ENCODE measurements around the gene HTRA2. TPM values are rescaled to one million over a fixed set of nuclear protein-coding genes. Genes with fewer than 3 reads are reported as not detected.

Gene HTRA2
- total and polyA plus RNA-seq, 3 donors from 2014 or later, result 36.5 to 46.8 (median 45.8) TPM

GRCh38 chr2:74566754-74567085 is 37.0 kb downstream of the HTRA2 start:
- DNase-seq, result no peak
- H3K9me3 ChIP-seq, result no peaks in the 10 kb centered on the region
- H3K36me3 ChIP-seq (ENCODE audit: low read depth, missing control alignments), result no peaks in the 10 kb centered on the region
- no peaks in the 10 kb centered on the region for H3K27me3 ChIP-seq
- H3K4me3 ChIP-seq, result no peak overlapping the region
- no peaks in the 10 kb centered on the region for H3K4me1 ChIP-seq
- intact Hi-C loops (cut with DNase I; ENCODE audit: low total_unique reads), result no loop called here
- no peak overlapping the region for H3K27ac ChIP-seq
- TF ChIP-seq CTCF (IDR thresholded peaks at IDR 0.05) (no peak), POLR2A (IDR thresholded peaks at IDR 0.05) (no peak)

- H3K27ac ChIP-seq, result no peak overlapping the region
- DNase-seq, result no peak
- TF ChIP-seq CTCF (IDR thresholded peaks at IDR 0.05) (no peak), POLR2A (IDR thresholded peaks at IDR 0.05) (no peak)
- no peaks in the 10 kb centered on the region for H3K9me3 ChIP-seq
- H3K36me3 ChIP-seq (ENCODE audit: low read depth, missing control alignments), result no peaks in the 10 kb centered on the region
- no peaks in the 10 kb centered on the region for H3K4me1 ChIP-seq
- WGBS, 2 donors, result 85 to 95% methylated on average over 5 of the region's 5 CpGs
- H3K27me3 ChIP-seq, result no peaks in the 10 kb centered on the region
- intact Hi-C loops (cut with DNase I; ENCODE audit: low total_unique reads), result no loop called here
- H3K4me3 ChIP-seq, result no peak overlapping the region
Observed at GRCh38 chr2:74567881-74568280, 38.1 kb downstream of the HTRA2 start.

- WGBS, 2 donors, result 69 to 96% methylated on average over 1 of the region's 1 CpG
- TF ChIP-seq CTCF (IDR thresholded peaks at IDR 0.05), result no peak
- no peak for TF ChIP-seq POLR2A (IDR thresholded peaks at IDR 0.05)
Observed at GRCh38 chr2:74569686-74570085, 40.0 kb downstream of the HTRA2 start.

GRCh38 chr2:74571058-74571457 is 41.3 kb downstream of the HTRA2 start:
- TF ChIP-seq POLR2A (IDR thresholded peaks at IDR 0.05), result no peak
- no peak for TF ChIP-seq CTCF (IDR thresholded peaks at IDR 0.05)
- Histone ChIP-seq H3K27me3 (no peaks in the 10 kb centered on the region), H3K4me3 (no peak overlapping the region), H3K36me3 (ENCODE audit: low read depth, missing control alignments) (no peaks in the 10 kb centered on the region), H3K27ac (no peak overlapping the region), H3K4me1 (no peaks in the 10 kb centered on the region), H3K9me3 (no peaks in the 10 kb centered on the region)
- intact Hi-C loops (cut with DNase I; ENCODE audit: low total_unique reads), result no loop called here
- 84 to 96% methylated on average over 1 of the region's 1 CpG for WGBS, 2 donors
- no peak for DNase-seq

More at GRCh38 chr2:74569686-74570085, 40.0 kb downstream of the HTRA2 start:
- H3K27ac ChIP-seq, result no peak overlapping the region
- H3K36me3 ChIP-seq (ENCODE audit: low read depth, missing control alignments), result no peaks in the 10 kb centered on the region
- no peaks in the 10 kb centered on the region for H3K4me1 ChIP-seq
- intact Hi-C loops (cut with DNase I; ENCODE audit: low total_unique reads), result no loop called here
- H3K4me3 ChIP-seq, result no peak overlapping the region
- DNase-seq, result no peak
- H3K9me3 ChIP-seq, result no peaks in the 10 kb centered on the region
- H3K27me3 ChIP-seq, result no peaks in the 10 kb centered on the region

GRCh38 chr2:74572178-74572925 is 42.6 kb downstream of the HTRA2 start:
- no peaks in the 10 kb centered on the region for H3K9me3 ChIP-seq
- TF ChIP-seq CTCF (IDR thresholded peaks at IDR 0.05), result no peak
- no peak for TF ChIP-seq POLR2A (IDR thresholded peaks at IDR 0.05)
- H3K27me3 ChIP-seq, result no peaks in the 10 kb centered on the region
- no peak for DNase-seq
- no peaks in the 10 kb centered on the region for H3K36me3 ChIP-seq (ENCODE audit: low read depth, missing control alignments)
- H3K4me1 ChIP-seq, result no peaks in the 10 kb centered on the region
- 71 to 76% methylated on average over 3 of the region's 3 CpGs for WGBS, 2 donors
- intact Hi-C loops (cut with DNase I; ENCODE audit: low total_unique reads), result no loop called here
- no peak overlapping the region for H3K4me3 ChIP-seq
- H3K27ac ChIP-seq, result no peak overlapping the region
